ENCODE measurements around the gene CAPG.

Gene CAPG

GRCh38 chr2:85400023-85400422, 10.1 kb downstream of the CAPG start:
- no peak overlapping the region for H3K9ac ChIP-seq (ENCODE audit: low read depth, low read length, poor library complexity, severe bottlenecking)

DNA sequence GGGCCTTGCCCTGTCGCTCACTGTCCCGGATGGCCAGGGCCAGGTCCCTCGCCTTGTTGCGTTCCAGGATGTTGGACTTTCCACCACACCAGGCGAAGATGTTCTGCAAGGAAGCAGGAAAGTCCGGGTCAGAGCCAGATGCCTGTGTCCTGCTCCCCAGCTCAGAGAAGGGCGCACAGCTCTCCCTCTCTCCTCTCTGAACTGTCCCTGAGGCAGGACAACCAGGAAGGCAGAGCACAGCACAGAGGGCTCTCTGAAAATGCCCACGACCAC, 11.0 kb downstream of the CAPG start:
- no peaks in the 10 kb centered on the region for H4K20me1 ChIP-seq (ENCODE audit: insufficient read depth, low read length, poor library complexity, severe bottlenecking)
- no peak overlapping the region for H3K9ac ChIP-seq (ENCODE audit: low read depth, low read length, poor library complexity, severe bottlenecking)
- peaks cover 27% of the 10 kb centered on the region for H3K79me2 ChIP-seq (ENCODE audit: insufficient read depth, low read length)
- H3K4me2 ChIP-seq (ENCODE audit: low read depth, low read length, poor library complexity, severe bottlenecking) = no peak overlapping the region
- peaks cover 5% of the 10 kb centered on the region for H3K4me1 ChIP-seq (ENCODE audit: insufficient read depth, low read length, poor library complexity, severe bottlenecking)
- TF ChIP-seq CTCF (conservative IDR thresholded peaks at IDR 0.05; ENCODE audit: low read length) = no peak
- no peak for TF ChIP-seq EZH2phosphoT487 (IDR thresholded peaks at IDR 0.05; ENCODE audit: borderline replicate concordance)
- no peaks in the 10 kb centered on the region for H3K9me2 ChIP-seq (replicated peaks; ENCODE audit: low read depth, low read length)
- no peaks in the 10 kb centered on the region for H3K9me3 ChIP-seq (ENCODE audit: insufficient read depth, low read depth, low read length)
- peaks cover 64% of the 10 kb centered on the region; the same call in 1 of the 2 replicates for H3K36me3 ChIP-seq (ENCODE audit: insufficient read depth, low read length)
- H2AFZ ChIP-seq (ENCODE audit: low read length) = no peak overlapping the region
- H3K27me3 ChIP-seq (ENCODE audit: insufficient read depth, low read length, poor library complexity, severe bottlenecking) = no peaks in the 10 kb centered on the region
- no peak overlapping the region for H3K4me3 ChIP-seq (ENCODE audit: low read length, poor library complexity, severe bottlenecking)
- H3F3A ChIP-seq (ENCODE audit: low read depth) = no peaks in the 10 kb centered on the region

More at GRCh38 chr2:85400023-85400422, 10.1 kb downstream of the CAPG start:
- Histone ChIP-seq H3K4me2 (ENCODE audit: low read depth, low read length, poor library complexity, severe bottlenecking) (no peak overlapping the region), H3K9me3 (ENCODE audit: insufficient read depth, low read depth, low read length) (no peaks in the 10 kb centered on the region), H3F3A (ENCODE audit: low read depth) (peaks cover 5% of the 10 kb centered on the region), H3K27me3 (ENCODE audit: insufficient read depth, low read length, poor library complexity, severe bottlenecking) (no peaks in the 10 kb centered on the region), H3K79me2 (ENCODE audit: insufficient read depth, low read length) (peaks cover 35% of the 10 kb centered on the region), H3K36me3 (ENCODE audit: insufficient read depth, low read length) (peaks cover 56% of the 10 kb centered on the region; the same call in 1 of the 2 replicates), H2AFZ (ENCODE audit: low read length) (no peak overlapping the region), H3K4me3 (ENCODE audit: low read length, poor library complexity, severe bottlenecking) (no peak overlapping the region), H3K9me2 (replicated peaks; ENCODE audit: low read depth, low read length) (no peaks in the 10 kb centered on the region), H4K20me1 (ENCODE audit: insufficient read depth, low read length, poor library complexity, severe bottlenecking) (no peaks in the 10 kb centered on the region), H3K4me1 (ENCODE audit: insufficient read depth, low read length, poor library complexity, severe bottlenecking) (peaks cover 9% of the 10 kb centered on the region)
- TF ChIP-seq EZH2phosphoT487 (IDR thresholded peaks at IDR 0.05; ENCODE audit: borderline replicate concordance) = no peak
- TF ChIP-seq CTCF (conservative IDR thresholded peaks at IDR 0.05; ENCODE audit: low read length) = no peak

- Histone ChIP-seq H3K9ac (ENCODE audit: low read depth, low read length, poor library complexity, severe bottlenecking) (no peak overlapping the region), H3K27me3 (ENCODE audit: insufficient read depth, low read length, poor library complexity, severe bottlenecking) (no peaks in the 10 kb centered on the region)
These were observed 11.6 kb downstream of the CAPG start for GRCh38 chr2:85398426-85399182.

More at GRCh38 chr2:85398426-85399182, 11.6 kb downstream of the CAPG start:
- peaks cover 22% of the 10 kb centered on the region for H3K79me2 ChIP-seq (ENCODE audit: insufficient read depth, low read length)
- H3F3A ChIP-seq (ENCODE audit: low read depth) = no peaks in the 10 kb centered on the region
- H3K9me2 ChIP-seq (replicated peaks; ENCODE audit: low read depth, low read length) = no peaks in the 10 kb centered on the region
- no peak overlapping the region for H3K4me3 ChIP-seq (ENCODE audit: low read length, poor library complexity, severe bottlenecking)
- H3K36me3 ChIP-seq (ENCODE audit: insufficient read depth, low read length) = peaks cover 66% of the 10 kb centered on the region; the same call in 1 of the 2 replicates
- no peak for TF ChIP-seq CTCF (conservative IDR thresholded peaks at IDR 0.05; ENCODE audit: low read length)
- no peak for TF ChIP-seq EZH2phosphoT487 (IDR thresholded peaks at IDR 0.05; ENCODE audit: borderline replicate concordance)
- no peaks in the 10 kb centered on the region for H3K9me3 ChIP-seq (ENCODE audit: insufficient read depth, low read depth, low read length)
- H2AFZ ChIP-seq (ENCODE audit: low read length) = no peak overlapping the region
- no peak overlapping the region for H3K4me2 ChIP-seq (ENCODE audit: low read depth, low read length, poor library complexity, severe bottlenecking)
- no peaks in the 10 kb centered on the region for H4K20me1 ChIP-seq (ENCODE audit: insufficient read depth, low read length, poor library complexity, severe bottlenecking)
- H3K4me1 ChIP-seq (ENCODE audit: insufficient read depth, low read length, poor library complexity, severe bottlenecking) = peaks cover 5% of the 10 kb centered on the region

All from Loucy (cell line).